CD4-positive, alpha-beta T cell treated with Interleukin-15 for 4 hours (primary cell): ENCODE results near the gene RGS17.
A peak's percentile ranks its signal among the peaks of the same experiment; 100 is the strongest.
"Not testable (repeated sequence)": the region's sequence is repeated elsewhere in the genome, so short reads cannot be mapped to it uniquely, and the experiment has no call there.

Experiments used
- DNase-seq: peaks from one replicate; pipeline ENCODE4 v3.0.0-alpha.2; 2020; ENCODE audit warnings: low spot score

The RGS17 gene

DNA sequence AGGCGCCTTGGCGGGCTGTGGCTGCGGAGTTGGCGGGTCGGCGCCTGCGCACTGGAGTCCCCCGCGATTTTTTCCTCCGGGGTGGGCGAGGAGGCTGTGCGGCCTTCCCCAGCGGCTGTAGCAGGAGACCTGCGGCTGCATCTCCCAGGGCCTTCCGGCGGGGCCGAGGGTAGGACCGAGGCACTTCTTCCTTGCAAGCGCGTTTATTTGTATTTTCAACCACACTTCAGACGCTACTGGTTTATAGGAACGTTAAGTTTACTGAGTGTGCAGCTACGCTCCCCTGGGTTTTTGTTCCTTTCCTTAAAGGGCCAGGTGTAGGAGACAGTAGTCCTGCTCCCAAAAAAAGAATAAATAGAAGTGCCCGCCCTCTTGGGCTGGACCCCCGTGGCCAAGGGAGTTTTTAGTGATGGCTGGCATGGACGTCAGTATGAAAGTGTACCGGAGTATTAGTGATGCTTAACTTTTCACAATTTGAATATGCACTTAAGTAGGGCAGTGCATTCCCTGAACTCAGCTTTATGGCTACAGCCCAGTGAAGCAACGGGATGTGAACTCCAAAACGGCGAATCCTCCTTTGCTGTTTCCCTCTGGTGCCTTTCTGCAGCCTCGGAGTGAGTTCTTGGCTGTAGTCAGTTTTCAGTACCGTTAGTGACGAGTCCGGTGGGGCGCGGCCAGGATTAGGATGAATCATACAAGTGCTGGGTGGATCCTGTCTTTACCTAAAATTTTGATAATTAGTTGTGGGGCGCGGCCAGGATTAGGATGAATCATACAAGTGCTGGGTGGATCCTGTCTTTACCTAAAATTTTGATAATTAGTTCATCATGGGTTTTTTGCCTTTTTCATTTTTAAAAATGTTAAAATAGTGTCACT, 147.2 kb downstream of the RGS17 start:
- peak; percentile 93 for DNase-seq

- peak; percentile 97 for DNase-seq
Observed at GRCh38 chr6:152982904-152983636, 148.0 kb downstream of the RGS17 start, which contains the start of gene FBXO5. FBXO5 (minus strand) TSS chr6:152983041; CDS start chr6:152982959, 82 bp downstream.

DNA sequence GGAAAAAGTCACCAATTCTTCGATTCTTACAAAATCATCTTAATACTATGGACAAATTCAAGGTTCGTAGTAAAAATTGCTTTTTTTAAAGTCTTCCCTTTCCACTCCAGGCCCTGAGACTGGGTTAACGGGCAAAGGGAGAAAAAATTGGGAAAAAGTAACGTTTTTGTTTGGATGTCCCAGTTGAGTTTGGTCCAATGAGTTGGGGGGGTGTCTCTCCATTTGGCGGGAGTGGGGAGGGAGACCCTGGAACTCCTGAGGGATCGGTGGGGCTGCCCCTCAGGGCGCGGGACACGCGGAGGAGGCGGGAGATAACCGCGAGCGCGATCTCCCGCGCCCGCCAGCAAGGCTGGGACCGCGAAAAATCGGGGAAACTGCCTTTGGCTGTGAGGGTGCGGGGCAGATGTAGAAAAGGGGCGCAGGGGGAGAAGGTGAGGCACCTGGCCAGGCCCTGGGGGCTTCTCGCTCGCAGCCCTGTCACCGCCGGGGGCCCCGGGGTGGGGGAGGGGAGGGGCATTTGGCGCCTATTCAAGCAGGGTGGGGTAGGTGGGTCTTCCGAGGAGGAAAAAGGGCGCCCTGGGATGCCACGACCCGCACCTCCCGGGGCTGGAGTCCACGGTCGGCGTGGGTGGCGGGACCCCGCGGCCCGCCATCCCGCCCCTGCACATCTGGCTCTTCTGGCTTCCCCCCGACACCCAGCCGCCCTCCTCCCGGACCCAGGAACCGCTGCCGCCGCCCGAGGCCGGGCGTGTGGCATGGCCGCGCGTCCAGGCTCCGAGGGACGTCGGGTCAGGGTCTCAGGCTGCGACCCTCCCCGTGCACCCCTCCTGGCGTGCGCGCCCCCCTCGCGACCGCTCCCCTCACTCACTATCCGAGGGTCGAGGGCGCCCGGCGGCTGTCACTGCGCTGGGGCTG, 148.8 kb downstream of the RGS17 start:
- DNase-seq = no peak

GRCh38 chr6:152981219-152981618, 149.9 kb downstream of the RGS17 start:
- no peak for DNase-seq

DNA sequence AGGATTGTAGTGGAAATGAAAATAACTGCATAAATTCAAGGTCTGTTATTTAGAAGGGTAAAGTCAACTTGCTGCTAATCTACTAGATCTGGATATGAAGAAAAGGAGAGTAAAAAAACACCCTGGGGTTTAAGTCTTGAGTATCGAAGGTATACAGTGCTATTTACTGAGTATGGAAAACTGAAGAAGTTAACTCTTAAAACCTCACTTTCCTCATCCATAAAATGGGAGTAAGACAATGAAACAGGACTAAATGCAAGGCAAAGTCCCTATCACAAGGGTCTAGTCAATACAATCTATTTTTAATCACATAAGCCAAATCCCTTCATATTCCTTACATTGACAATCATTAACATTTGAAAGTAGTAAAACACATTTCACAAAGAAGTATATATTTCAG, 150.4 kb downstream of the RGS17 start:
- no peak for DNase-seq

DNA sequence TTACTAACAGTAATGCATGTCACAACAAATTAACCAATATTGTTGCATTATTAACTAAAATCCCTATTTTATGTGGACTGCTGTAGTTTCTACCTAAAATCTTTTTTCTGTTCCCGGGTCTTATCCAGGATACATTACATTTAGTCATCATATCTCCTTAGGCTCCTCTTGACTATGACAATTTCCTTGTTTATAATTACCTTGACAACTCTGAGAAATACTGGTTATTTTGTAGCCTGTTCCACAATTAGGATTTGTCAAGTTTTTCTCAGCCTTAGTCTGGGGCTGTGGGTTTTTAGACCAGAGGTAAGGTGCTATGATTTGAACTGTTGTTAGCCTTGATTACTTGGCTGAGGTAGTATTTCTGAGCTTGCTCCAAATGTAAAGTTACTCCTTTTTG, 152.0 kb downstream of the RGS17 start:
- no peak for DNase-seq

DNA sequence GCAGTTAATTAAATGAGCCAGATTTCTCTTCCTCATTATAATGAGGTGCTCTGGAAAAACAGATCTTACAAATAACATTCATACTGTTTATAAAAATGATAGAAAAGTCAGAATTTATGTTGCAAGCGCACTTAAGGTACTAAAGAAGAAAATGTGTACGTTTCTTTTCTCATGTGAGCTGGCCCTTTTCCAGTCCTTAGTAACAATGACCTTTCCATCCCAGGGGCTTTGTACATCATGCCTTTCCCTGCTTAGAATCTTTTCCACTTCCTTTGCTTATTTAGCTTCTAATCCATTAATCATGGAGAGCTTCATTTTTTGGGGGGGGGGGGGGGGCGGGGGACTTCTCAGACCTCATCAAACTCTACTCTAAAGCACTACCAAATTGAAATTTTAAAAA, 153.0 kb downstream of the RGS17 start:
- DNase-seq = no peak

GRCh38 chr6:152977556-152977955, 153.5 kb downstream of the RGS17 start:
- DNase-seq = no peak

GRCh38 chr6:152976749-152977148, 154.3 kb downstream of the RGS17 start:
- DNase-seq = no peak

DNA sequence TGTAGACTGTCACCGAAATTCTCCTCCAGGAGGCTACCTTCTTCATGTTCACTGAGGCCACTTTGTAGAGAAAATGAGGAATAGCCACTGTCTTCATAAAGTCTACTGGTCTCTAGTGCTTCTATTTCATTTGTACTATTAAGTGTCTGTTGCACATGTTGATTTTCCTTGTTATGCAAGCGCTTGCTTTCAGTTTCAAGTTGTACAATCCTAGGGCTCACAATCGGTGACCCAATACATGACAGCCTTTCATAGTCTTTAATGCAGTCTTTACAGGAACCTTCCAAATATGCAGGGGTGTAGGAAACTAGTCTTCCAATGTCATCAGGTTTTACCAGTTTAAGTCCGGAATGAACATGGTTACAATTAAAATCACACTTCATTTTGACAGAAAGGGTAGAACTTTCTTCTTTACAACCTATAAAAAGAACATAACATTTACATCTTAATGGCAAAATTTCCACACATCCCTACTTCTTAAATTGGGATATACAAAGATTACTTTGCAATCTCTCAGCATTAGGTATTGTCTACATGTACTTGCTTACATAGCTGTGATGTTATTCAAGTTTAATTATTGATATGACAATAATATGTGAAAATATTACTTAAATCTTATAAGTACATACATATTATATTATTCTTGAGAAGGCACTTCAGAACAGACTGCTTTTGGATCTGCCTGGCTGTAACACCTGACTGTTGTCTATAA, 155.7 kb downstream of the RGS17 start:
- DNase-seq = peak; percentile 34

- no peak for DNase-seq
Observed at GRCh38 chr6:152973916-152974315, 157.2 kb downstream of the RGS17 start.

DNA sequence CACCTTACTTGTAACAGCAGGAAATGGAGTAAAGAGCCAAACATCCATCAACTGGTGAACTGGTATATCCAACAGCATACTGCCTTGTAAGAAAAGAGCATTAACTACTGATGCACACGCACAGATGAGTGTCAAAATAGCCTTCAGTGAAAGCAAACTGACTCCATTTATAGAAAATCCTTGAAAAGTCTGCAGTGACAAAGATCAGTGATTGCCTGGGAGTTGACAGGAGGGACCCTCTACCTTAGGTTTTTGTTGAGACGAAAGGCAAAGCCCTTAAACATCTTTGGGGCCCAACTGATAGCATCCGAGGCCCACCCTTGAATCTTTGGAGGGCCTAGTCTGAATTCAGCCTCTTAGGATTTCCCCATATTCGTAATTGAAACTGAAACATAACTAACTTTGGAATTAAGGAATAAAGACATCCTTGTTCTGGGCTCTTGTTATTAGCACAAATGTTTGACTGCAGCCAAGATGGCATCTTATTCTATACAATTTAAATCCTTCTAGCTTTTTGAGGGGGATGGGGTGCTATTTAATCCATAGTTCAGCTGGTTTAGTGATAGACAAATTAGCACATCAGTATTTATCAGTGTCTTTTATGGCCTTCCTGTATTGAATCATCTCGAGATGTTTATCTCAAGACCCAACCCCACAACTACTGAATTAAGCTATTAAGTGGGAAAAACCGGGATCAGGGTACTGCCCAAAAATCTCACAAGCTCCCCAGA, 161.2 kb downstream of the RGS17 start:
- DNase-seq = no peak

GRCh38 chr6:152966168-152966894, 164.8 kb downstream of the RGS17 start:
- DNase-seq = not testable (repeated sequence)

GRCh38 chr6:152959333-152959732, 171.7 kb downstream of the RGS17 start:
- DNase-seq = no peak

GRCh38 chr6:152957796-152958195, 173.3 kb downstream of the RGS17 start:
- no peak for DNase-seq
